PC-3 (cell line): ENCODE measurements around the gene CDC27. TPM values are rescaled to one million over a fixed set of nuclear protein-coding genes. Genes with fewer than 3 reads are reported as not detected.

Experiments
- ATAC-seq: fragments of 200-7000 bp; cut with Tn5 transposase; 2 replicates; pipeline ENCODE4 v1.9.1; 2020; ENCODE audit warnings: mild to moderate bottlenecking, moderate library complexity
- BruUV-seq: library from RNA; stranded (reverse); fragments of 400-500 nt; replicated peaks from 2 replicates; lab custom pipeline; 2021; lab: Mats Ljungman, UMichigan
- CTCF ChIA-PET: fragments of 300-600 bp; sonication (Branson Sonifier 250); formaldehyde crosslinking; loops from one replicate; lab custom pipeline; 2022; ENCODE audit warnings: antibody characterized with exemption; lab: Charles Lee
- POLR2A ChIA-PET: fragments of 300-600 bp; sonication (Branson Sonifier 250); formaldehyde crosslinking; loops from one replicate; lab custom pipeline; 2022; ENCODE audit warnings: antibody characterized with exemption; ENCODE audit not compliant: unreplicated experiment; lab: Charles Lee
- DNase-seq: peaks from one replicate; pipeline ENCODE4 v3.0.0-alpha.2; 2015
- H2AFZ ChIP-seq: fragments of 300-600 bp; sonication (generic); 2 replicates; pipeline ENCODE4 v1.6.0; 2016; ENCODE audit warnings: antibody characterized with exemption, low read length
- H3F3A ChIP-seq: fragments of 300-600 bp; sonication (generic); one replicate; pipeline ENCODE4 v1.6.0; 2017; ENCODE audit warnings: antibody characterized with exemption, low read length, control low read depth, mild to moderate bottlenecking; ENCODE audit not compliant: unreplicated experiment
- H3K27ac ChIP-seq: fragments of 300-600 bp; sonication (generic); 2 replicates; pipeline ENCODE4 v1.5.1; 2016; ENCODE audit warnings: mild to moderate bottlenecking, low read length
- H3K27me3 ChIP-seq: fragments of 300-600 bp; sonication (generic); 2 replicates; pipeline ENCODE4 v1.6.1; 2016; ENCODE audit warnings: low read length, mixed read lengths
- H3K36me3 ChIP-seq: fragments of 300-600 bp; sonication (generic); 2 replicates; pipeline ENCODE4 v1.6.1; 2016; ENCODE audit warnings: low read depth, mixed run types, low read length, mixed read lengths
- H3K4me1 ChIP-seq: fragments of 300-600 bp; sonication (generic); 2 replicates; pipeline ENCODE4 v1.5.1; 2016; ENCODE audit warnings: low read length; ENCODE audit not compliant: insufficient read depth
- H3K4me2 ChIP-seq: fragments of 300-600 bp; sonication (generic); 2 replicates; pipeline ENCODE4 v1.6.0; 2016; ENCODE audit warnings: low read length
- H3K4me3 ChIP-seq: fragments of 300-600 bp; sonication (generic); 2 replicates; pipeline ENCODE4 v1.5.1; 2016; ENCODE audit warnings: mild to moderate bottlenecking, low read length, mixed read lengths
- H3K79me2 ChIP-seq: fragments of 300-600 bp; sonication (generic); 2 replicates; pipeline ENCODE4 v1.6.1; 2017; ENCODE audit warnings: low read length, mixed read lengths
- H3K9ac ChIP-seq: fragments of 300-600 bp; sonication (generic); 2 replicates; pipeline ENCODE4 v1.6.0; 2016; ENCODE audit warnings: mild to moderate bottlenecking, low read length
- H3K9me2 ChIP-seq: fragments of 300-600 bp; sonication (generic); replicated peaks from 2 replicates; pipeline ENCODE4 v1.6.1; 2016; ENCODE audit warnings: mixed run types, low read length, mixed read lengths
- H3K9me3 ChIP-seq: fragments of 300-600 bp; sonication (generic); 2 replicates; pipeline ENCODE4 v1.6.1; 2016; ENCODE audit warnings: low read length, mixed read lengths
- H4K20me1 ChIP-seq: fragments of 300-600 bp; sonication (generic); 2 replicates; pipeline ENCODE4 v1.6.1; 2016; ENCODE audit warnings: low read length, mixed read lengths
- CTCF ChIP-seq: fragments of 300-600 bp; sonication (generic); conservative IDR thresholded peaks from 2 replicates; pipeline ENCODE4 v1.5.1; 2017; ENCODE audit warnings: antibody characterized with exemption, low read depth, mild to moderate bottlenecking, low read length
- EZH2 ChIP-seq: fragments of 300-600 bp; sonication (generic); IDR thresholded peaks from one replicate; pipeline ENCODE4 v1.6.1; 2017; ENCODE audit warnings: antibody characterized with exemption, mild to moderate bottlenecking, low read length; ENCODE audit not compliant: unreplicated experiment
- EZH2phosphoT487 ChIP-seq: fragments of 300-600 bp; sonication (generic); IDR thresholded peaks from 2 replicates; pipeline ENCODE4 v1.6.1; 2018; ENCODE audit warnings: mild to moderate bottlenecking, antibody characterized with exemption, low read length, borderline replicate concordance
- intact Hi-C: fragments of 100-400 bp; cut with micrococcal nuclease; formaldehyde crosslinking; loops from 2 replicates; pipeline ENCODE4 v1.9.0; 2023
- total RNA-seq: library from RNA; depleted of rRNA; stranded (reverse); fragments of >200 nt; gene quantifications from 2 replicates; pipeline ENCODE4 v1.2.3, GENCODE V29; 2014

Gene CDC27
- total RNA-seq, 1 experiment from 2014 or later = 167 TPM

- no TSS peak for BruUV-seq
- Histone ChIP-seq H3K9me3 (no peaks in the 10 kb centered on the region), H3K79me2 (no peaks in the 10 kb centered on the region), H2AFZ (no peak overlapping the region), H3K27ac (no peak overlapping the region), H3K4me1 (no peaks in the 10 kb centered on the region), H3K4me2 (no peak overlapping the region), H3K9ac (no peak overlapping the region), H3K4me3 (no peak overlapping the region), H3K27me3 (peaks cover 6% of the 10 kb centered on the region; the same call in 1 of the 2 replicates), H4K20me1 (no peaks in the 10 kb centered on the region), H3K9me2 (no peaks in the 10 kb centered on the region), H3F3A (no peaks in the 10 kb centered on the region), H3K36me3 (no peaks in the 10 kb centered on the region)
- ATAC-seq (no peak), DNase-seq (no peak)
- intact Hi-C loops = no loop called here
- POLR2A ChIA-PET = no interaction called here
- CTCF ChIA-PET = no interaction called here
- TF ChIP-seq CTCF (no peak), EZH2 (no peak), EZH2phosphoT487 (no peak)
Measured at GRCh38 chr17:47210105-47210504, 21.0 kb upstream of the CDC27 start.

- Histone ChIP-seq H2AFZ (no peak overlapping the region), H3K4me1 (no peaks in the 10 kb centered on the region), H3K9ac (no peak overlapping the region), H3F3A (no peaks in the 10 kb centered on the region), H4K20me1 (no peaks in the 10 kb centered on the region), H3K27me3 (peaks cover 6% of the 10 kb centered on the region; the same call in 1 of the 2 replicates), H3K36me3 (no peaks in the 10 kb centered on the region), H3K9me2 (no peaks in the 10 kb centered on the region), H3K79me2 (no peaks in the 10 kb centered on the region), H3K9me3 (no peaks in the 10 kb centered on the region), H3K4me3 (no peak overlapping the region), H3K4me2 (no peak overlapping the region), H3K27ac (no peak overlapping the region)
- no peak for ATAC-seq
- CTCF ChIA-PET = no interaction called here
- DNase-seq = no peak
- BruUV-seq = no TSS peak
- POLR2A ChIA-PET = no interaction called here
- TF ChIP-seq CTCF = no peak
- TF ChIP-seq EZH2phosphoT487 = no peak
- intact Hi-C loops = no loop called here
Measured at GRCh38 chr17:47209499-47209898, 20.4 kb upstream of the CDC27 start.

- no peak within 1 kb of the TSS for H3K4me2 ChIP-seq
- no peak for ATAC-seq
- intact Hi-C loops = no loop called here
- no peaks in the 10 kb centered on the region for H4K20me1 ChIP-seq
- no peak for DNase-seq
- no peak within 1 kb of the TSS for H3K27ac ChIP-seq
- ChIA-PET POLR2A (no interaction called here), CTCF (no interaction called here)
- no peaks in the 10 kb centered on the region for H3K9me2 ChIP-seq
- peaks cover 6% of the 10 kb centered on the region; the same call in 1 of the 2 replicates for H3K27me3 ChIP-seq
- no peak within 1 kb of the TSS for H2AFZ ChIP-seq
- no peak within 1 kb of the TSS for H3K9ac ChIP-seq
- no peaks in the 10 kb centered on the region for H3K79me2 ChIP-seq
- no peaks in the 10 kb centered on the region for H3F3A ChIP-seq
- H3K36me3 ChIP-seq = no peaks in the 10 kb centered on the region
- no peak within 1 kb of the TSS for H3K4me3 ChIP-seq
- H3K9me3 ChIP-seq = no peaks in the 10 kb centered on the region
- no peak for TF ChIP-seq EZH2
- TF ChIP-seq EZH2phosphoT487 = no peak
- TF ChIP-seq CTCF = no peak
- no TSS peak for BruUV-seq
- H3K4me1 ChIP-seq = no peaks in the 10 kb centered on the region
Measured at GRCh38 chr17:47208744-47209488, 19.8 kb upstream of the CDC27 start, which contains the start of gene MYL4. Gene MYL4, plus strand, starts transcription at chr17:47209348. Its CDS starts 75 bp downstream, at chr17:47209423.
